Measurements from ENCODE around the gene PPP3CA.

Gene PPP3CA

GRCh38 chr4:101287324-101287723 lies 60.0 kb downstream of the PPP3CA start:
- DNase-seq (ENCODE audit: low read depth) = no peak

GRCh38 chr4:101286663-101287062 lies 60.7 kb downstream of the PPP3CA start:
- no peak for DNase-seq (ENCODE audit: low read depth)

- DNase-seq (ENCODE audit: low read depth) = no peak
Measured at GRCh38 chr4:101285985-101286384, 61.3 kb downstream of the PPP3CA start.

- no peak for DNase-seq (ENCODE audit: low read depth)
Measured at GRCh38 chr4:101284546-101284945, 62.8 kb downstream of the PPP3CA start.

- no peak for DNase-seq (ENCODE audit: low read depth)
Measured at GRCh38 chr4:101283434-101283833, 63.9 kb downstream of the PPP3CA start.

GRCh38 chr4:101282076-101282844 lies 65.1 kb downstream of the PPP3CA start:
- DNase-seq (ENCODE audit: low read depth) = no peak

GRCh38 chr4:101280866-101281600 lies 66.3 kb downstream of the PPP3CA start:
- no peak for DNase-seq (ENCODE audit: low read depth)

- DNase-seq (ENCODE audit: low read depth) = no peak
Measured at GRCh38 chr4:101279377-101279871, 67.9 kb downstream of the PPP3CA start.

GRCh38 chr4:101277671-101278070 lies 69.7 kb downstream of the PPP3CA start:
- DNase-seq (ENCODE audit: low read depth) = no peak

GRCh38 chr4:101276661-101277060 lies 70.7 kb downstream of the PPP3CA start:
- no peak for DNase-seq (ENCODE audit: low read depth)

- DNase-seq (ENCODE audit: low read depth) = no peak
Measured at GRCh38 chr4:101274888-101275752, 72.2 kb downstream of the PPP3CA start.

- DNase-seq (ENCODE audit: low read depth) = no peak
Measured at GRCh38 chr4:101271516-101271915, 75.8 kb downstream of the PPP3CA start.

GRCh38 chr4:101269682-101270081 lies 77.6 kb downstream of the PPP3CA start:
- no peak for DNase-seq (ENCODE audit: low read depth)

- no peak for DNase-seq (ENCODE audit: low read depth)
Measured at GRCh38 chr4:101265816-101266172, 81.5 kb downstream of the PPP3CA start.

- DNase-seq (ENCODE audit: low read depth) = no peak
Measured at GRCh38 chr4:101264993-101265815, 82.1 kb downstream of the PPP3CA start.

- no peak for DNase-seq (ENCODE audit: low read depth)
Measured at GRCh38 chr4:101264512-101264911, 82.8 kb downstream of the PPP3CA start.

GRCh38 chr4:101262683-101263082 lies 84.6 kb downstream of the PPP3CA start:
- DNase-seq (ENCODE audit: low read depth) = no peak

- DNase-seq (ENCODE audit: low read depth) = no peak
Measured at GRCh38 chr4:101259876-101260275, 87.5 kb downstream of the PPP3CA start.

GRCh38 chr4:101258883-101259282 lies 88.4 kb downstream of the PPP3CA start:
- no peak for DNase-seq (ENCODE audit: low read depth)

- no peak for DNase-seq (ENCODE audit: low read depth)
Measured at GRCh38 chr4:101256222-101256621, 91.1 kb downstream of the PPP3CA start.

GRCh38 chr4:101254776-101255175 lies 92.5 kb downstream of the PPP3CA start:
- no peak for DNase-seq (ENCODE audit: low read depth)

- no peak for DNase-seq (ENCODE audit: low read depth)
Measured at GRCh38 chr4:101253121-101253520, 94.2 kb downstream of the PPP3CA start.
